ENCODE data around the gene FAM47B. TPM values are rescaled to one million over a fixed set of nuclear protein-coding genes. Genes with fewer than 3 reads are reported as not detected.

The FAM47B gene
- total RNA-seq, 1 donor from 2014 or later: not detected

DNA sequence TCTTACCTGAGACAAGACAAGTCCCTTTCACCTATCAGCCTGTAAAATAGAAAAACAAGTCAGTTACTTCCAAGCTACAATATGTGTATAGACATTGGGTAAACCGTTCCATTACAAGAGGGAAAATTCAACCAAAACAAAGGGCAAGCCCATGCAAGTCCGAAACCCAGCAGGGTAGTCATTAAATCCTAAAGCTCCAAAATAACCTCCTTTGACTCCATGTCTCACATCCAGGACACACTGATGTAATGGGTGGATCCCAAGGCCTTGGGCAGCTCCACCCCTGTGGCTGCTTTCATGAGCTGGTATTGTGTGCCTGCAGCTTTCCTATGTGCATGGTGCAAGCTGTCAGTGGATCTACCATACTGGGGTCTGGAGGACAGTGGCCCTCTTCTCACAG, 14.7 kb upstream of the FAM47B start:
- Histone ChIP-seq H3K9me3 (ENCODE audit: low read depth) (no peaks in the 10 kb centered on the region), H2AFZ (replicated peaks) (no peak overlapping the region), H3K27me3 (no peaks in the 10 kb centered on the region), H4K20me1 (ENCODE audit: low read depth) (no peaks in the 10 kb centered on the region), H3K4me2 (no peak overlapping the region), H3K9ac (no peak overlapping the region), H3K36me3 (no peaks in the 10 kb centered on the region), H3K4me1 (no peaks in the 10 kb centered on the region), H3K27ac (no peak overlapping the region), H3K4me3 (no peak overlapping the region), H3F3A (ENCODE audit: low read depth) (no peaks in the 10 kb centered on the region), H3K79me2 (ENCODE audit: low read depth) (no peaks in the 10 kb centered on the region)
- H3K4me1 Mint-ChIP-seq: no peaks in the 10 kb centered on the region
- no peak overlapping the region for H3K4me3 Mint-ChIP-seq
- H3K9me3 Mint-ChIP-seq: peaks cover 6% of the 10 kb centered on the region
- no peak for TF ChIP-seq EZH2 (IDR thresholded peaks at IDR 0.05)
- TF ChIP-seq, protein P1, sequence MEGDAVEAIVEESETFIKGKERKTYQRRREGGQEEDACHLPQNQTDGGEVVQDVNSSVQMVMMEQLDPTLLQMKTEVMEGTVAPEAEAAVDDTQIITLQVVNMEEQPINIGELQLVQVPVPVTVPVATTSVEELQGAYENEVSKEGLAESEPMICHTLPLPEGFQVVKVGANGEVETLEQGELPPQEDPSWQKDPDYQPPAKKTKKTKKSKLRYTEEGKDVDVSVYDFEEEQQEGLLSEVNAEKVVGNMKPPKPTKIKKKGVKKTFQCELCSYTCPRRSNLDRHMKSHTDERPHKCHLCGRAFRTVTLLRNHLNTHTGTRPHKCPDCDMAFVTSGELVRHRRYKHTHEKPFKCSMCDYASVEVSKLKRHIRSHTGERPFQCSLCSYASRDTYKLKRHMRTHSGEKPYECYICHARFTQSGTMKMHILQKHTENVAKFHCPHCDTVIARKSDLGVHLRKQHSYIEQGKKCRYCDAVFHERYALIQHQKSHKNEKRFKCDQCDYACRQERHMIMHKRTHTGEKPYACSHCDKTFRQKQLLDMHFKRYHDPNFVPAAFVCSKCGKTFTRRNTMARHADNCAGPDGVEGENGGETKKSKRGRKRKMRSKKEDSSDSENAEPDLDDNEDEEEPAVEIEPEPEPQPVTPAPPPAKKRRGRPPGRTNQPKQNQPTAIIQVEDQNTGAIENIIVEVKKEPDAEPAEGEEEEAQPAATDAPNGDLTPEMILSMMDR (IDR thresholded peaks at IDR 0.05): no peak
- no peak for TF ChIP-seq EZH2phosphoT487 (IDR thresholded peaks at IDR 0.05)
- DNase-seq (ENCODE audit: low spot score): no peak
- no peaks in the 10 kb centered on the region for H3K36me3 Mint-ChIP-seq
- no peaks in the 10 kb centered on the region for H3K27me3 Mint-ChIP-seq (ENCODE audit: insufficient read depth, low read depth)
- H3K27ac Mint-ChIP-seq: no peak overlapping the region

DNA sequence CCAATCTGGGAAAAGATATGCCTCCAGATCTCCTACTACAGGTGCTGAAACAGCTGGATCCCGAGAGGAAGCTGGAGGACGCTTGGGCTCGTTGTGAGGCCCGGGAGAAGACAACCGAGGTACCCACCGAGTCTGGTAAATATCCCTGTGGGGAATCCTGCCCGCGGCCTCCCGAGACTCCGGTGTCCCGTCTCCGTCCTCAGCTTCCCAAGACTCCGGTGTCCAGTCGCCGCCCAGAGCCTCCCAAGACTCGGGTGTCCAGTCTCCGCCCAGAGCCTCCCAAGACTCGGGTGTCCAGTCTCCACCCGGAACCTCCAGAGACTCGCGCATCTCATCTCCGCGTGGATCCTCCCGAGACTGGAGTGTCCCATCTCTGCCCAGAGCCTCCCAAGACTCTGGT, 639 bp downstream of the FAM47B start:
- Mint-ChIP-seq H3K27ac (no peak overlapping the region), H3K4me3 (no peak overlapping the region), H3K27me3 (ENCODE audit: insufficient read depth, low read depth) (peaks cover 3% of the 10 kb centered on the region), H3K4me1 (no peaks in the 10 kb centered on the region), H3K36me3 (peaks cover 2% of the 10 kb centered on the region), H3K9me3 (peaks cover 9% of the 10 kb centered on the region)
- TF ChIP-seq, protein P1 (IDR thresholded peaks at IDR 0.05): no peak
- no peak for TF ChIP-seq EZH2phosphoT487 (IDR thresholded peaks at IDR 0.05)
- TF ChIP-seq EZH2 (IDR thresholded peaks at IDR 0.05): no peak
- H3K4me2 ChIP-seq: no peak overlapping the region
- H3K27ac ChIP-seq: no peak overlapping the region
- no peak overlapping the region for H2AFZ ChIP-seq (replicated peaks)
- no peaks in the 10 kb centered on the region for H4K20me1 ChIP-seq (ENCODE audit: low read depth)
- H3K4me1 ChIP-seq: no peaks in the 10 kb centered on the region
- no peaks in the 10 kb centered on the region for H3K9me3 ChIP-seq (ENCODE audit: low read depth)
- no peaks in the 10 kb centered on the region for H3K27me3 ChIP-seq
- no peak overlapping the region for H3K4me3 ChIP-seq
- H3K9ac ChIP-seq: no peak overlapping the region
- H3K79me2 ChIP-seq (ENCODE audit: low read depth): no peaks in the 10 kb centered on the region
- no peaks in the 10 kb centered on the region for H3K36me3 ChIP-seq
- no peak for DNase-seq (ENCODE audit: low spot score)
- no peaks in the 10 kb centered on the region for H3F3A ChIP-seq (ENCODE audit: low read depth)

DNA sequence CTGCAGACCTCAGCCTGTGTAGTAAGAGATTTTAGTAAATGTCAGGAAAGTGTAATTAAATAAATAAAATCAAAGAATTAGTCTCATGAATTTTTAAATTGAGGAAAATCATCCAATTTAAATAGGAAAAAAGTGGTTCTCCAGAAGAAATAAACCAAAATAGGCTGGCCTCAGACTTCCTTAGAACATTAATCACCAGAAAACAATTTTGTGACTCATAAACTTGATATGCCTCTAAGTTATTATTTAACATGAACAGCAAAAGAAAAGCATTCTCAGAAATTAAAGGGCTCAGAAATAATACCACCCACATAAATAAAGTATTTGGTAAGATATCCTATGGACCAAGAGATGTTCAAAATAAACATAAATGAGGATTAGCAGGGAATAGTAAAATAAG, 14.3 kb downstream of the FAM47B start:
- no peaks in the 10 kb centered on the region for H3K27me3 ChIP-seq
- TF ChIP-seq EZH2phosphoT487 (IDR thresholded peaks at IDR 0.05) (no peak), EZH2 (IDR thresholded peaks at IDR 0.05) (no peak)
- TF ChIP-seq, protein P1 (IDR thresholded peaks at IDR 0.05): no peak
- no peaks in the 10 kb centered on the region for H3K4me1 ChIP-seq
- no peaks in the 10 kb centered on the region for H3F3A ChIP-seq (ENCODE audit: low read depth)
- H3K79me2 ChIP-seq (ENCODE audit: low read depth): no peaks in the 10 kb centered on the region
- no peaks in the 10 kb centered on the region for H3K36me3 ChIP-seq
- H3K9me3 ChIP-seq (ENCODE audit: low read depth): no peaks in the 10 kb centered on the region
- no peak overlapping the region for H3K4me3 Mint-ChIP-seq
- H3K27ac ChIP-seq: no peak overlapping the region
- no peak for DNase-seq (ENCODE audit: low spot score)
- no peak overlapping the region for H3K4me2 ChIP-seq
- H3K4me3 ChIP-seq: no peak overlapping the region
- H3K36me3 Mint-ChIP-seq: no peaks in the 10 kb centered on the region
- no peaks in the 10 kb centered on the region for H3K4me1 Mint-ChIP-seq
- no peak overlapping the region for H3K9ac ChIP-seq
- no peaks in the 10 kb centered on the region for H3K27me3 Mint-ChIP-seq (ENCODE audit: insufficient read depth, low read depth)
- no peaks in the 10 kb centered on the region for H3K9me3 Mint-ChIP-seq
- no peak overlapping the region for H2AFZ ChIP-seq (replicated peaks)
- no peaks in the 10 kb centered on the region for H4K20me1 ChIP-seq (ENCODE audit: low read depth)
- H3K27ac Mint-ChIP-seq: no peak overlapping the region
